Thoracic aorta (tissue), 2 donors: ENCODE data around the gene RAB31. TPM values are rescaled to one million over a fixed set of nuclear protein-coding genes. Genes with fewer than 3 reads are reported as not detected.
A peak's percentile ranks its signal among the peaks of the same experiment; 100 is the strongest.

Experiments used
- ATAC-seq: fragments of 150-250 bp; one replicate; pipeline ENCODE4 v1.8.0; 2017; ENCODE audit warnings: low read depth; ENCODE audit not compliant: insufficient number of reproducible peaks, low FRiP score
- DNase-seq: peaks from one replicate; pipeline ENCODE4 v3.0.0-alpha.2; 2020; ENCODE audit warnings: low spot score
- H3K27ac ChIP-seq, 2 donors: fragments of 200-600 bp; sonication (generic); 1 replicate in 1 of 2; 2 replicates in 1 of 2; pipeline ENCODE4 v1.5.1; 2016; ENCODE audit warnings: mild to moderate bottlenecking in 2 of 2, moderate library complexity in 2 of 2
- H3K27me3 ChIP-seq: fragments of 200-600 bp; sonication (generic); replicated peaks from 2 replicates; pipeline ENCODE4 v1.6.0; 2016; ENCODE audit warnings: mild to moderate bottlenecking; ENCODE audit not compliant: insufficient read depth
- H3K36me3 ChIP-seq: fragments of 200-600 bp; sonication (generic); one replicate; pipeline ENCODE4 v1.5.1; 2016
- H3K4me1 ChIP-seq, 2 donors: fragments of 200-600 bp; sonication (generic); 1 replicate in 1 of 2; 2 replicates in 1 of 2; pipeline versions ENCODE4 v1.5.1 to v1.6.0; 2016; ENCODE audit warnings: low read depth in 2 of 2, mild to moderate bottlenecking in 1 of 2; ENCODE audit not compliant: control insufficient read depth in 1 of 2
- H3K4me3 ChIP-seq: fragments of 200-600 bp; sonication (generic); 2 replicates; pipeline ENCODE4 v1.5.1; 2016; ENCODE audit warnings: mild to moderate bottlenecking
- H3K9me3 ChIP-seq: fragments of 200-600 bp; sonication (generic); 2 replicates; pipeline ENCODE4 v1.5.1; 2016
- CTCF ChIP-seq: fragments of 200-600 bp; sonication (generic); IDR thresholded peaks from one replicate; pipeline ENCODE4 v1.5.1; 2019; ENCODE audit warnings: antibody characterized with exemption
- total RNA-seq, 2 donors: library from RNA; depleted of rRNA; stranded (reverse); fragments of >200 nt; gene quantifications; one replicate each; pipeline versions ENCODE4 v1.1.0 to v1.2.3, GENCODE V29; 2016

RAB31 gene
- total RNA-seq, 2 donors from 2014 or later, result 92.9 to 110 TPM

GRCh38 chr18:9804517-9805104, 96.5 kb downstream of the RAB31 start:
- ATAC-seq, result no peak
- Histone ChIP-seq H3K36me3 (no peaks in the 10 kb centered on the region), H3K27me3 (no peaks in the 10 kb centered on the region), H3K4me3 (peak overlapping the region; percentile 6), H3K27ac (peak overlapping the region; percentile 48 to 73), H3K4me1 (peaks cover 34 to 58% of the 10 kb centered on the region in 2 donors), H3K9me3 (no peaks in the 10 kb centered on the region)
- TF ChIP-seq CTCF, result no peak
- no peak for DNase-seq

GRCh38 chr18:9806905-9807304, 98.8 kb downstream of the RAB31 start:
- H3K4me1 ChIP-seq, result peaks cover 48 to 79% of the 10 kb centered on the region in 2 donors

GRCh38 chr18:9808295-9809241, 100.5 kb downstream of the RAB31 start:
- peak overlapping the region; percentile 45 for H3K4me3 ChIP-seq
- no peaks in the 10 kb centered on the region for H3K9me3 ChIP-seq
- ATAC-seq (no peak), DNase-seq (no peak)
- TF ChIP-seq CTCF, result no peak
- peaks cover 37 to 67% of the 10 kb centered on the region in 2 donors for H3K4me1 ChIP-seq
- peak overlapping the region; percentile 78 to 79 for H3K27ac ChIP-seq
- no peaks in the 10 kb centered on the region for H3K27me3 ChIP-seq
- no peaks in the 10 kb centered on the region for H3K36me3 ChIP-seq

More at GRCh38 chr18:9806905-9807304, 98.8 kb downstream of the RAB31 start:
- Histone ChIP-seq H3K9me3 (no peaks in the 10 kb centered on the region), H3K27ac (peak overlapping the region; percentile 13 to 79), H3K36me3 (no peaks in the 10 kb centered on the region), H3K27me3 (no peaks in the 10 kb centered on the region), H3K4me3 (no peak overlapping the region)
- DNase-seq, result no peak
- no peak for TF ChIP-seq CTCF
- no peak for ATAC-seq

GRCh38 chr18:9809697-9810096, 101.6 kb downstream of the RAB31 start:
- Histone ChIP-seq H3K9me3 (no peaks in the 10 kb centered on the region), H3K4me3 (no peak overlapping the region), H3K27ac (peak overlapping the region; percentile 78 to 79), H3K27me3 (no peaks in the 10 kb centered on the region), H3K36me3 (no peaks in the 10 kb centered on the region), H3K4me1 (peaks cover 31 to 65% of the 10 kb centered on the region in 2 donors)
- no peak for TF ChIP-seq CTCF
- ATAC-seq (no peak), DNase-seq (no peak)

GRCh38 chr18:9810299-9810698, 102.2 kb downstream of the RAB31 start:
- Histone ChIP-seq H3K27ac (peak overlapping the region; percentile 78 to 79), H3K9me3 (no peaks in the 10 kb centered on the region), H3K4me3 (no peak overlapping the region), H3K36me3 (no peaks in the 10 kb centered on the region), H3K27me3 (no peaks in the 10 kb centered on the region), H3K4me1 (peaks cover 35 to 69% of the 10 kb centered on the region in 2 donors)
- no peak for TF ChIP-seq CTCF
- ATAC-seq, result no peak
- no peak for DNase-seq
